22Rv1 (cell line): ENCODE results near the gene TUBA8.

ENCODE experiments used
- H3K27ac ChIP-seq: fragments of 450-650 bp; 2 replicates; pipeline ENCODE4 v1.5.1; 2017
- CTCF ChIP-seq: fragments of 450-650 bp; IDR thresholded peaks from 2 replicates; pipeline ENCODE4 v1.5.1; 2017; ENCODE audit warnings: mild to moderate bottlenecking
- ZFX ChIP-seq: fragments of 450-650 bp; IDR thresholded peaks from 2 replicates; pipeline ENCODE4 v1.6.1; 2017; ENCODE audit warnings: antibody characterized with exemption, borderline replicate concordance

TUBA8 gene

GRCh38 chr22:18077639-18078328 is 32.8 kb upstream of the TUBA8 start, which contains the start of gene PEX26:
Gene PEX26, plus strand, starts transcription at chr22:18077990. Its CDS starts 387 bp downstream, at chr22:18078377.
- peak within 1 kb of the TSS; percentile 78 for H3K27ac ChIP-seq
- no peak for TF ChIP-seq ZFX
- TF ChIP-seq CTCF: no peak

DNA sequence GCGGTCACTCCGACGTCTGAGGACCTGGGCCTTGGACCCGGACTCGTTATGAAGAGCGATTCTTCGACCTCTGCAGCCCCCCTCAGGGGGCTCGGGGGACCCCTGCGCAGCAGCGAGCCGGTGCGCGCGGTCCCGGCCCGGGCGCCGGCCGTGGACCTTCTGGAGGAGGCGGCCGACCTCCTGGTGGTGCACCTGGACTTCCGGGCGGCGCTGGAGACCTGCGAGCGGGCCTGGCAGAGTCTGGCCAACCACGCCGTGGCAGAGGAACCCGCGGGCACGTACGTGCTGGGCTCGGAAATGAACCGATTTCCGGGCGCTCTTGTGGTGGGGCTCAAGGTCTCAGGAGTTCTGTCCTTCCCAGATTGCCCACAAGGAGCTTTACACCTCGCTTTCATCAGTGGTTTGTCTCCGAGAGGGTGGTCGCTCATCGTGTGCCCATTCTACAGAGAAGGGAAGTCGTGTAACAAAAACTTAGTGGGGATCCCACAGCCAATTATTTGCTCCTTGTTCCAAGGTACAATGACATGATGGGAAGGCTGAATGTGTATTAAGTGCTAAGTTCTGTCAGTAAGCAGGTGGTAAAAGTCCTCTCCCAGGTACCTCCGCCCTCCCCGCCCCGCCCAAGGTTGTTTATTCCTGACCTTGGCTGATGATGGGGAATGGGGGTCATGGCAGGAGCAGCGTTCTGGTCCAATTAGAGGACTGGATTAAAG is 32.1 kb upstream of the TUBA8 start:
- no peak for TF ChIP-seq ZFX
- peak; percentile 22; the same call in 1 of the 2 replicates for TF ChIP-seq CTCF

GRCh38 chr22:18079706-18080233 is 30.8 kb upstream of the TUBA8 start:
- H3K27ac ChIP-seq: no peak overlapping the region
- no peak for TF ChIP-seq ZFX
- TF ChIP-seq CTCF: no peak

More for the DNA sequence above, 32.1 kb upstream of the TUBA8 start:
- H3K27ac ChIP-seq: peak overlapping the region; percentile 78

GRCh38 chr22:18081416-18081815 is 29.2 kb upstream of the TUBA8 start:
- no peak overlapping the region for H3K27ac ChIP-seq
- no peak for TF ChIP-seq CTCF
- TF ChIP-seq ZFX: no peak

DNA sequence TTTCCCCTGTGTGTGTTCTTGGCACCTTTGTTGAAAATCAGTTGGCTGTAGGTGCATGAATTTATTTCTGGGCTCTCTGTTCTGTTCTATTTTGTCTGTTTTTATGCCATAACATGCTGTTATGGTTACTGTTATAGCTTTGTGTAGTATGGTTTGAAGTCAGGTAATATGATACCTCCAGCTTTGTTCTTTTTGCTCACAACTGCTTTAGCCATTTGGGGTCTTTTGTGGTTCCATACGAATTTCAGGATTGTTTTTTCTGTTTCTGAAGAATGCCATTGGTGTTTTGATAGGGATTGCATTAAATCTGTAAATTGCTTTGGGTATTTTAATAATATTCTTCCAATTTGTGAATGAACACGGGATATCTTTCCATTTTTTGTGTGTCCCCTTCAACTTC is 28.1 kb upstream of the TUBA8 start:
- H3K27ac ChIP-seq: no peak overlapping the region
- TF ChIP-seq ZFX: no peak
- no peak for TF ChIP-seq CTCF

GRCh38 chr22:18083406-18083805 is 27.2 kb upstream of the TUBA8 start:
- H3K27ac ChIP-seq: no peak overlapping the region

More at GRCh38 chr22:18083406-18083805, 27.2 kb upstream of the TUBA8 start:
- TF ChIP-seq ZFX: no peak
- no peak for TF ChIP-seq CTCF
